Hematopoietic multipotent progenitor cell treated with erythropoietin and hydrocortisone succinate and interleukin-3 and kit ligand, for 4 days (in vitro differentiated cells): Measurements from ENCODE around the gene PHC2.
A peak's percentile ranks its signal among the peaks of the same experiment; 100 is the strongest.

Experiments used
- DNase-seq: peaks from one replicate; pipeline ENCODE4 v3.0.0-alpha.2; 2015

PHC2 gene

DNA sequence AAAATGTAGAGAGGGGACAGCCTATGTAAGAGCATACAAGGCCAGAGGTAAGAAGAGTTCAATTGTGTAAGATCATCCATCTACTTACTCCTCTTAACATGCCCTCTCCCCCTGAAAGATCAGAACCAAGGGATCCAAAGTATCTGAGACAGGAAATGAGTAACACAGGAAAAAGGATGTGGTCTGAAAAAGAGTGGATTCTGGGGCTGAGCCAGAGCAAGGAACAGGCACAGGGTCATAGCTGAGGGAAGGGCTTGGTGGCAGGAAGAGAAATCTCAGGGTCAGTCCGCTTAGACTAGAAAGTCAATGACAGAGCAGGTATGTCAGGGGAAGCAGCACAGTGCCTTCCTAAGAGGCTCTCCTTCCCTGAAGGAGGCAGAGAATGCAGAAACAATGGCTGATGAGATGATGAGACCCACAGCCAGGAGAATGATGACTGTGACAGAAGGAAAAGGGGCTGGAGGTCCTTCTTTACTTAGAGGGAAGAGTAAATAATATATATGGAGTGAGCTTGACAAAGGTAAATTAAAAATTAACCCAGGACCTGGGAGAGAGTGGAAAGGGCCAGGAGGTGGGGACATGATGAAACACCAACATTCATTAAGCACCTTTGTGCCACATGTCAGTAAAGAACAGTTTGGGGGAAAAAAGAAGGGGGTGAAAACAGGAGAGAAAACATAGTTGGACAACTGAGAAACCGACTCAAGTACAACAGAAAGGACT is 83.8 kb downstream of the PHC2 start:
- DNase-seq = peak; percentile 29

DNA sequence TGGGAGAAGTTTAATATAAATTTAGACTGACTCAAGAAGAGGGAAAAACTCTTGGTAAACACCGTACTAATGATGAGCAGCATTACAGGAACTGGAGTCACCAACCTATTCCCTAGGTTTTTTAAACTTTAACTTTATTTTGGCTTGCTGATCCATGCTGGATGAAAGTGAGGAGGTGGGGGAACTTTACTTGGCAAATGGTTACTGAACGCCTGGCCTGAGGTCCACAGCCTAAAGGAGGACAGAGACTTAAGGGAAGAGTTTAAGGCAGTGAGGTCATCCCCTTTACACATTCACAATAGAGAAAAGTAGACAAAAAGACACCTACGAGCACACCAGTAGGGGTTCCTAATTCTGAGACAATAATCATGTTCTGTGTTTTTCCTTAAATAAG is 84.4 kb downstream of the PHC2 start:
- no peak for DNase-seq

DNA sequence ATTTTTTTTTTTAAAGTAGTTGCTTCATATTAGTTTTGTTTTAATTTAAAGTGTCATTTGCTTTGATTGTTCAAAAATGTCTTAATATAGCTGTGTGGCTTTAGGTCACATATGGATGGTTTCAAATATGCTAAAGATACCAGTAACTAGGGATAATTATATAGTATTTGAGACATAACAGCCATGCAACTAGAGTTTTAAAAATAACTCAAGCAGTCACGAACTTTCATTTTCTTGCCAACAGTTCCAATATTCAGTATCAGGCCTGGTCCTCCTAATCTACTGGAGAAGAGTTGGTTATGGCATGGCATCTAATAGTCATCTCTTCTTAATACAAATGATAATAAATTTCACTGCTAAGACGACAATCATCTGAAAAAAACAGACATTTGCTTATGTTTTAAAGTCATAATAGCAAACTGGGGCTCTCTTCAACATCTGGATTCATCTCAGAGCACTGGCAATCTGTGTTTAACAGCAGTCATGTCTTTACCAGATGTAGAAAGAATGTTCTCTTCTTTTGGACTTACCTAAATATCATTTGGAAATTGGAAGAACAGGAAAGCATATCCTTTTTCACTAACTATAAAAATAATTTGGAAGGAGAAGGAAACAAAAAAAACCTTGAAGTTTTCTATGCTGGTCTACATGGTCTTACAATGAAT is 85.9 kb downstream of the PHC2 start:
- no peak for DNase-seq

DNA sequence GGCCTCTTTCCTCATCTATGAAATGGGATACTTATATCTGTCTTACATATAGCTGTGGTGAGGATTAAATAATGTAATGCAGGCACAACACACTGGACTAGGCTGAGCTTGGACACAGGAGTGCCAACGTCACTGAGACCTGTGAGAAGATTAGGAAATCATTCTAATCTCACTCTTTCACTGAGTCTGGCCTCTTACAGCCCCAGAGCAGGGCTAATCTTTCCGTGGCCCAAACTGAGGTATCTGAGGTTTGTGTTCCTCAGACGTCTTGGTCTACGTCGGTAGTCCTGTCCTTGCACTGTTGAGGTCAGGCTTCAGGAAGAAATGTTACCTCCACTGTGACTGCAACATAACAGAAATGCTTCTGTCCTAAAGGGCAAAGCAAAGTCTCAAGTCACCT is 87.4 kb downstream of the PHC2 start:
- peak; percentile 37 for DNase-seq

DNA sequence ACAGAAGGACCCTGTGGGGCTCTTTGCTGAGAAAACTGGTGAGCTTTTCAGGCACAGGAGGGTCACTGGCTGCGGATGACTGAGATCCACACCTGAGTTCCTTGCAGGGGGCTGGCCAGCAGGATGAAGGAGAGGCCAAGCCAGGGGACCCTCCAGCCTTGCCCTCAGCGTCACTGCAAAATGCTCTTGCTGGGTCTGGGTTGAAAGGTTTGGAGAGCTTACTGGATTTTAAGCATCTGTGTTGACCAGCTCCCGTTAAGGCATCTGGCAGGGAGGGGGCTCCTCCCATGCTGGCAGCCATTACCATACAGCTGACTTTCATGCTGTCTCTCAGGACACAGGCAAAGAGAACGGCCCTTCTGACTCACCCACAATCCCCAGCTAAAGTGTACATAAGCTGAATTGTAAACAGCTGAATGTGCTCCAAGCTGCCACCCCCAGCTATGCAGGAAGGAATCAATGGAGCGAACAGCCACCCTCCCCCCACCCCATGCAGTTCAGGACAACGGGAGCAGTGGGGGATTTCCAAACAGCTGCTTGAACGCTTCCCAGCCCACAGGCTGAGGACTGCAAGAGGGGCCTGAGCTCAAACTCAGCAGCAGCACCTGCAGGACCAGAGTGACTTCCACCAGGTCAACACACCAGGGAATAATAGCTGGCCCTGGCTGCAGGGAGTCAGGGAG is 88.7 kb downstream of the PHC2 start:
- no peak for DNase-seq

DNA sequence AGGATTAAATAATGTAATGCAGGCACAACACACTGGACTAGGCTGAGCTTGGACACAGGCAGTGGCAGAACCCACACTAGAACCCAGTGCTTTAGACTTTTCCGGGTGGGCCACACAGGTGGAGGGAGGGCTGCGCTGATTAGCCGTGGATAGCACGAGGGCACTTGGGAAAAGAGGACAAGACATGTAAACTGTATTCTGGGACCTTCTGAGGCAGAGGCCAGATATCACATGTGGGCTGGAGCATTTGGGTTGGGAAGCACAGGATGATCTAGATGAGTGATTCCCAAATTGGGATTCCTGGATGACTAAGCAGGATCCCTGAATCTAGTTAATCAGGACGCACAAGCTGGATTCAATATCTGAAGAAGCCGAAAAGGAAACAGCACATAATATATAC is 89.7 kb downstream of the PHC2 start:
- no peak for DNase-seq

DNA sequence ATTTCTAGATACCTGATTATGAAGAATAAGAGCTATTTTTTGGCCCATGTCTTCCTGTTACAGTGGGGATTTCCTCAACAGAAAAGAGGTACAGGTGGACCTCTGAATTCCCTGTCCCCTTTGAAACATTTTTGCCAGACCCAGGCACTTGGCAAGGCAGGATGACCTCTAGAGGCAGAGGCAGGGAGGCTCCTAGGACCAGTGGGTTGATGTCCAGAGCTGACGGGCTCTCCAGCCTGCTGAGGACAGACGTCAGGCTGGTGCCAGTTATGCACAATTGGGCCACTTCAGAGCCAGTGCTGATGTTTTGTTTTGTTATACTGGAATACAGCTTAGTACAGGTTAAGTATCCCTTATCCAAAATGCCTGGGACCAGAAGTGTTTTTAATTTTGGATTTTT is 91.5 kb downstream of the PHC2 start:
- no peak for DNase-seq

DNA sequence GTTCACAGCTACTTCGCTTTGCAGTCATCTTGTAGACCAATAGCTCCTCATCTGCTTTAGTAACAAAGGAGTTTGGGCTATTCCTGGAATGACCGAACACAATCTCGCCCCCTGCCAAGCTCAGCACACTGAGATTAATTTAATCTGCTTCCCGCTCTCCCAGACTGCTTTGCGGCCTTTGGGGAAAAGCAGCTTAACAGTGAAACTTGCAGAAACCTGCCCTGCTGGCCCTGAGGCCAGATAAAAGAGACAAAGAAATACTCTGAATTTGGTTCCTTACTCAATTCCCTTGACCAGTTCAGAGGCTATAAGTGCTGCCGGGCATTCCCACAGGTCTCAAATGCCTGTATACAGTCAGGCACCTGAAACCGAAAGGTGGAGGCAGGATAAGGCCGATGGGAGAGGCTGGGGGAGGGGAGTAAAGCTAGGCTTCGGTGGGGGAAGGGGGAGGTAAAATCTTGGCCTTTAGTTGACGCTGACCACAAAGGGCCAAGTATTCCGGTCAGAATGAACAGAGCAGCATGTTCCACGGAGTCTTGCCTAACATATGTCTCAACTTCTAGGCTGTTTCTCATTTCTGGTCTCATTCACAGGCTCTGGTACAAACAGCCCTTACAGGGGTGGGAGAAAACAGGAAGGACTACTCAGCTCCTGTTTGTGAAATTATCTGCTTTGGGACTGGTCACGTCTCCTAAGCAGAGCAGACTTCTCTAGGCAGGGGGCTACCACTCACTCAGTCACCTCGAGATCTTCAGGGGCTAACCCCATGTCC is 92.3 kb downstream of the PHC2 start:
- DNase-seq = peak; percentile 58

DNA sequence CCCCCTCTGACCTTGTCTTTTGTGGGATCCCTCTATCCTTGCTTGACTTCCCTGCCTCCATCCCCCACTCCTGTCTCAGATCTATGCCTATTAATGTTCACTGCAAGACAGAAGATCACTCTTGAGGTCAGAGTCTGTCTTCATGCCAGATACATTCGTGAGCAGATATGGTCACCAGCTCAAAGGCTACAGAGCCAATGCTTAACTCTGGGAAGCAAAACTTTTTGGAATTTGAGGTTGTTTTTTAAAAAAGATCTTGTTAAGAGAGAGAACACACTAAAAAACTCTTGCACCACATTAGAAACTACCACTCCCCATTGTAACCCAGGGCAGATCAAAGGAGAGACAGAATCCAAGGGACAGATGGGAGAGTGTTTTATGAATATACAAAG is 92.9 kb downstream of the PHC2 start:
- DNase-seq = no peak

DNA sequence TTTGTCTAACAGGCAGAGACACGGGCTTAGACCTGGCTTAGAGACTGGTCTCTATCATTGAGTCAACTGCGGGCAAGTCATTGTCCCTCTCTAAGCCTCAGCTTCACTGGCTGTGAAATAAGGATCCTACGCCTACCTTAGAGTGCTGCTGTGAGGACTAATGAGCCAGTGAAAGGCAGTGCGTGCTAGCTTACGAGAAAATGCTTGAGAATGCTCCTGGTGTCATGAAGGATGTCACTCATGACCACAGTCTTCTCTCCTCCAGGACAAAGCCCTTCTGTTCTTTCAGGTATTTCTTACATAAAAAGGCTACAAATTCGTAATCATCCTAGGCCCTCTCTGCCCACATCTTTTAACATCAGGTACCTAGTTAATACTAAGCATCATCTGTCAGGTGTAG is 93.5 kb downstream of the PHC2 start:
- DNase-seq = no peak

DNA sequence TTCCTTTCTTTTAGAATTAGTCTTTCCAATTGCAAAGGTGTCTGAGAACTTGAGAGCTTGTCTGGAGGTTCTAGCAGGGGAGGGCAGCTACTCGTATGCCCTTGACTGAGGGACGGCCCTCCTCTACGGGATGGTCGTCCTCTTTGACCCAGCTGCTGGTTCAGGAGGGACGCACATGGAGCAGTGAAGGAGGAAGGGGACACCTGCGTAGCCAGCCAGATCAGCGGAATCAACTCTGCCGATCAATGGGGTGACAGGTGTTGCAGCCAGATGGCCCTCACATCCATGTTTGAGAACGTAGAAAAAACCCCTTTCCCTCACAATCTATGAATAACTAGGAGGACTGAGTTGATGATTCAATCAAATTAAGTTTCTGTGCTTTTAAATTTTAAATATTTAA is 94.3 kb downstream of the PHC2 start:
- DNase-seq = no peak

DNA sequence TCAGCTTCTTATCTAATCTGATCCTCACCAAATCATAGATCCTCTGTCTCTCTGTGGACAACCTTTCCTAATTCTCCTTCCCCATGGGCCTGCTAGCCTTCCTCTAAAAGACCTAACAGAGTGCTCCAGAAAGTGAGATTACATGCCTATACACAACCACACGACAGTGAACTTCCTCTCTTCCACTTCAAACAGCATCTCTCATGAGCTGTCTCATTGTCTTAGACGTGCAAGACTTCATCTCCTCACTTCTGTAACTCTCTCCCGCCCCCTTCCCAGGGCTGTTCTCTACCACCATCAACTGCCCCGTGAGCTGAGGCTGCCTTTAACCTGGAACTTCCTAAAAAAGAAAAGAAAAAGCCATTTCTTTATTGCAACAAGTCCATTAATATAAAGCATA is 95.9 kb downstream of the PHC2 start:
- peak; percentile 46 for DNase-seq

DNA sequence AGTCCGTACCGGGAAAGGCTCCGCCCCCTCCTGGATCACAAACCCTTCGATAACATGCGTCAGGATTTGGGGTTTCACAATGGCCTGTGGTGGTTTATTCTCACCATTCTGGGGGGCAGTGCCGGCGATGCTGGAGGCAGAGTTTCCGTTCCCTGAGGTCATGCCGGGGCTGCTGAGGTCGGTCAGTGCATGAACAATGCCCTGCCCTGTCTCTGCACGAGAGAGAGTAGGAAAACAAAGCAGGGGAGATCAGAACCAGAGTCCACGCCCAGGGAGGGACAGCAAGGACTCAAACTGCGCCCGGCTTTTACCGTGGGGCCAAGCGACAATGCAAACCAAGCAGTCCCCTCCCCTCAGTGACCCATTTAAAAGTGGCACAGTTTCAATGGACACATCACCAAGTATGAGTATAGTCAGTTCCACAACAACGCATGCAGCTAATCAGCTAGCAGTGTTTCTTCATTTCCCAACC is 96.8 kb downstream of the PHC2 start:
- DNase-seq = no peak

DNA sequence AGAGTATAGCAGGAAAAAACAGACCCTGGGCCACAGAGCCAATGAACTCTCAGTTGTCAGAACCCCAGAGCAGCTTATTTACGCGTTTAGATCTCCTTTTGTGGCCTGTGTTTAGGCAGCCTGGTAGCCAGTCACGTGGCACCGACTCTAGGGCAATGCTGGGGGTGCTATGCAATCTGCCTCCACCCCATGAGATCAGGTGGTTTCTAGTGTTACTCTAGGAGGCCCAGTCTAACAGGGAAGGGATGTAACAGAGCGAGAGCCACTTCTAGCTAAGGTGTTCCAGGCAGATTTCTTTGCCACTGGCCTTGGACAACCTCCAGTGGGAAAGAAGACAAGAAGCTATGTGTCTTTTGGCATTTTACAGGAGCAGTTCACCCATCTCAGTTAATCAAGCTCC is 98.0 kb downstream of the PHC2 start:
- DNase-seq = no peak

DNA sequence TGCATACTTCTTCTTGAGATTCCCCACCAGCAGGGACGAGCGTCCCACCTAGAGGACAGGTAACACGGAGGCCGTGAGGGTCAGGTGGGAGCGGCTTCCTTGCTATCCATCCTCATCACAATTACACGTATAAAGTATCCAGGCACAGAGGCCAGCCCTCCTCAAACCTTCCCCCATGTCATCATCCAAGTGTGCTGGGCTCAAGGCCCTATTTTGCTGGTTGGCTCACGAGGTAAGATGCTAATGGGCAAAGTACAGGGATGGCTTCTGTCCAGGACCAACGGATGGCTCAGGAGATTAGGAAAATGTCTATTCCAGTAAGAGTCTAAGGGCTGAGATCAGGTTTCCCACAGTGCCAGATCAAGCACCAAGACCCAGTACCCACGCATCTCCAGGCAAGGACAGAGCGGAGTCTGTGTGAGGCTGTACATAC is 98.5 kb downstream of the PHC2 start:
- no peak for DNase-seq

DNA sequence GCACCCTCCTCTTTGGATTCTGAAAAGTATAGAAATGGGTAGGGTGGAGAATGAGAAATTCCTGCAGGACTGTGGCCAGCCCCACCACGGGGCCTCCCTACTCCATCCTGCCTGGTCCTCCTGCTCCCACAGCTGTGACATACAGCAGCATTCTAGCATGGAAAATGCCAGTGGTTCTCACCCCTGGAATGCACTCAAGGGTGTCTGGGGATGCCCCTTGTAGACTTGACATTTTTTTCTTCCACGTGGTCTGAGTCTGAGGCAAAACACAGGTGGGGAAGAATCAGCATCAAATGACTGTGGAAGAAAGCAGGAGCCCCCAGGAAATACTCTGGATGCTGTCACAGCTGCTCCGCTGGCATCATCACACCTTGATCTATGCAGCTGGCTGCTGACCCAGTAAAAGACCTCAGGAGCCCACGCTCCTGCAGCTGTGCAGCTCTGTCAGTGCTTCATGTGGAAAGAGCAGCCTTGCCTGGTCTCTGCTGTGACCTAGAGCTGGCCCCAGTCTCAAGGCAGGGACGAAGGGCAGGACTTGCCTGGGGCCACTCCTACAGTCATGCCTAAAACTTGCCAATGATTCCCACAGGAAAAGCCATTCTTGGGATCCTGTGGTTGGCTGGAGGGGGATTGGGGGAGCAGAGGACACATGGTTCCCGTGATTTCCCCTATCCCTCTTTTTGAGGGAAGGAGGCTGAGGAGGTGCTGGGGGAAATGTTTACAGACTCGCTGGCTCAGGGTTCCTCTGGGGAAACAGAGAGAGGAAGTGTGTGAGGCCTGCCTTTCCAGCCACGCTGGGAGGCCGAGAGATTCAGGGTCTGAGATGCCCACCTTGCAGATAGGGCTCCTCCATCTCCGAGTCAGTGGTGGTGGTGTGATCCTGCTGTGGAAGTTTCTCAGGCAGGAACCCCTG is 99.2 kb downstream of the PHC2 start:
- no peak for DNase-seq

DNA sequence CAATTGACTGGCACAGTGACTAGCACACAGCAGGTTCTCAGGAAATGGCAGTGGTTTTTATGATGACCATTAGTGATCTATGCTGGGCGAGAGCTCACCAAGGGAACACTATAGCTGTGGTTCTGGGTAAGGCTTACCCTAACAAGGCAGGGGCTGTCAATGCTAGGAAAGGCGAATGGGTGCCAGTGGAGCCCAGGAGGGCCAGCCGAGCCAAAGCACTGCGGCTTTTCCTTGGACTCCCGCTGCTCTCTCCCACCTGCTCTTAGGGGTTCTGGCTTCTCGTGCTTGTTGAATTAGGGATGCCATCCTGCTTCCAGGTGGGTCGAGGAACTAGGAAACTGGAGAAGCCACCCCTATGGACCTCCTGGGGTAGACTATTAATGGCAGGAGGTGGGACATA is 100.0 kb downstream of the PHC2 start:
- DNase-seq = no peak

DNA sequence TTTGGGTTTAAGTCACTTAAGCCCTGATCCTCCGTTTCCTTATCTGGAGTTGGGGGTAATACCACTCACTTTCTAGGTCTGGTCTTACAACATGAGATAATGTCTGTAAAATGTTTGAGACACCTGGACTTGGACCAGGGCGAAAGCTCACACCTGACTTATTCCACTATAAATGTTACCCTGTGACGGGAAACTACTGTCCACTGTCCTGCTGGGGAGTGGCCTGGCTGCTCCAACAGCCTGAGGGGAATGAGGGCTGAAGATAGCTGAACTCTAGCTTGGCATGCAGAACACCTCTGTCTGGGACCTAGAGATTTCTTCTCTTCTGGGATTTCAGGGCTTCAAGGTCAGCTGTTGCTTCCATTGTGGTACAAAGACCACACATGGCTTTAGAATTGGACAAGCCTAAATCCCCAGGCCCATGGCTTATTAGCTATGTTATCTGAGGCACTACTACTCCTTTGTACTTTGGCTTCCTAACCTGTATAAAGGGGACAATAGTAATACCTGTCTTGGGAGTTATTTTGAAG is 100.5 kb downstream of the PHC2 start:
- no peak for DNase-seq

DNA sequence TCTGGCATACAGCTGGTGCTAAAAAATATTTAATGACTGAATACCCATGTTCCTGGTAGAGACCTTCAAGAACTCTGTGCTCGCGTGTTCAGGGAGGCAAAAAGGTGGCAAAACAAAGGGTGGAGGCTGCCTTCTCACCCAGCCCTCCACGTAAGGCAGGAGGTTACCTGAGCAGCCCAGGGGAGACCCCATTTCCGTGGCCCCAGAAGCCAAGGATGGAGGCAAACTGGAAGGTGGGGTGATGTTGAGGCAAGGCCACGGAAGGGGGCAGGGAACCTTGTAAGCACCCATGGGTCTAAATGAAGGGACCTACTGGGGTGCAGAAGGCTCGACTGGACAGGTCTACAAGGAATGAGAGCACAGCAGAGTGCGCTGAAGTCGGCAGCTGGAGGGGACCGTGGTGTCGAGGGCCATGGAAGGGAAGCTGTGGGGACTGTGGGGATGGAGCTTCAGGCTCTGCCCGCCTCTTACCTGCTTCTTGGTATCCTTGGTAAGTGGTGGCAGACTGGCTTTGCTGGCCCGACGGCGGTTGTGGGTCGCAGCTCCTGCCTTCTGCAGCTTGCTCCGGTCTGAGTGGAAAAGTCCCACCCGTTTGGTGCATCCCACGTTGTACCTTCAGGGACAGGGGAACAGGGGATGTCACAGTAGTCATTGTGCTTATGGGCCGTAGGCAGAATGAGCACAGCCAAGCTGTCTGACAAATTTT is 101.1 kb downstream of the PHC2 start:
- no peak for DNase-seq

DNA sequence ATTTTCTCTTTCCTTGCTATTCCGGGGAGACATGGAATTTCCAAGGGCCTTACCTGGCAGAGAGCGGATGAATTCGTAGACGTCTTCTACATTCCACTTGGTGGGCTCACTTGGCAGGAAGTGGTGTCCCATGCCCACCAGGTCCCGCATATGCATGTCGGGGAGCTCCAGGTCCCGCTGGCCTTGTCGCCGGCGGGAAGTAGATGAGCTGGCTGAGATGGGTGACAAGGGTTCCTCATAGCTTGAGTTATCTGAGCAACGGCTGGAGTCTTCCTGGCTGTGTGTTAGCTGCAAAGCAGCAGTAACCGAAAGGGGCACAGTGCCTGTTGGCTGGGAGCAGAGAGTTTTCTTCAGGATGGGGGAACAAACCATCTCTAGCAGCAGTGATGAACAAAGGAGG is 102.1 kb downstream of the PHC2 start:
- DNase-seq = no peak

DNA sequence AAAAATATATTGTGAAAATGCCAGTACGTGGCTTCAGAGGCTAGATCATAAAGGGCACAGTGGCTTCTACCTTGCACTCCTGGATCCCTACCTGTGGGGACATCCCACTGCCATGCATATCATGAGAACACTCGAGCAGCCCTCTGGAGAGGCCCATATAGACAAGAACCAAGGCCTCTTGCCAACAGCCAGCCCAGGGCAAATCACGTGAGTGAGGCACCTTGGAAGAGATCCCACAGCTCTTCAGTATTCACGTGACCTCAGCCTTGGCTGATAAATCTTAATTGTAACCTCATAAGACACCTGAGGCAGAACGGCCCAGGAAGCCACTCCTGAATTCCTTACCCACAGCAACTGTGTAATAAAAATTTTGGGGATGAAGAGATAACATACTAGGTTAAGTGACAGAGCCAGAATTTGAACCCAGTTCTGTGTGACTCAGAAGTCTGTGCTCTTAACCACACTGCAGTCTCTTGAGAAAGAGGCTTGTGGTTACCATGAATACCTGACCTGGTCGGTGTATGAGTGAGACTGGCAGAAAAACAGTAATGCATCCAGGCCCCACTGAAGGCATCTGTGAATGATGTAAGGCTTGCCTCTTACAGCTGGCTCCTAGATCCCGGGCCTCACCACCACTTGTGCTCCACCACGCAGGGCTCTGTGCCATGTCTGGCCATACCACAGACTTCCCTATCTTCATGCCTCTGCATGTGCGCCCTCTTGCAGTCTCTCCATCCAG is 103.1 kb downstream of the PHC2 start:
- DNase-seq = peak; percentile 47
